Upper lobe of right lung (tissue), 1 donor: ENCODE data around the gene MGAT3. TPM values are rescaled to one million over a fixed set of nuclear protein-coding genes. Genes with fewer than 3 reads are reported as not detected.
"Not testable (repeated sequence)": the region's sequence is repeated elsewhere in the genome, so short reads cannot be mapped to it uniquely, and the experiment has no call there.

Source experiments
- ATAC-seq: fragments of 200-7000 bp; cut with Tn5 transposase; one replicate; pipeline ENCODE4 v1.9.1; 2020; ENCODE audit warnings: mild to moderate bottlenecking, moderate library complexity
- DNase-seq: peaks from one replicate; pipeline ENCODE4 v3.0.0-alpha.2; 2020
- H3K27ac ChIP-seq: fragments of 200-600 bp; one replicate; pipeline ENCODE4 v1.8.0; 2022
- H3K27me3 ChIP-seq: fragments of 200-600 bp; one replicate; pipeline ENCODE4 v1.8.0; 2022; ENCODE audit warnings: mild to moderate bottlenecking
- H3K36me3 ChIP-seq: fragments of 200-600 bp; one replicate; pipeline ENCODE4 v1.8.0; 2022
- H3K4me1 ChIP-seq: fragments of 200-600 bp; one replicate; pipeline ENCODE4 v1.8.0; 2022
- H3K4me3 ChIP-seq: fragments of 200-600 bp; one replicate; pipeline ENCODE4 v1.8.0; 2022; ENCODE audit warnings: mild to moderate bottlenecking
- H3K9me3 ChIP-seq: fragments of 200-600 bp; one replicate; pipeline ENCODE4 v1.8.0; 2022
- intact Hi-C: fragments of 100-400 bp; cut with DNase I; formaldehyde crosslinking; loops from one replicate; pipeline ENCODE4 v1.11.0; 2022
- total RNA-seq: library from RNA; stranded (reverse); fragmentation: NEBNext Ultra II Directional; extraction: Animal tissue kit (Norgen Biotek cat#: 25700); gene quantifications from one replicate; pipeline ENCODE4 v1.2.1, GENCODE V29; 2021
- TF ChIP-seq, protein P1 (sequence below): fragments of 200-600 bp; IDR thresholded peaks from one replicate; pipeline ENCODE4 v1.8.0; 2022; ENCODE audit warnings: antibody characterized with exemption
- donor health status: DM: no; HTN: yes; CAD: no; lungs with severe emphysema.

Gene MGAT3
- total RNA-seq, 1 donor from 2014 or later = 34.8 TPM

DNA sequence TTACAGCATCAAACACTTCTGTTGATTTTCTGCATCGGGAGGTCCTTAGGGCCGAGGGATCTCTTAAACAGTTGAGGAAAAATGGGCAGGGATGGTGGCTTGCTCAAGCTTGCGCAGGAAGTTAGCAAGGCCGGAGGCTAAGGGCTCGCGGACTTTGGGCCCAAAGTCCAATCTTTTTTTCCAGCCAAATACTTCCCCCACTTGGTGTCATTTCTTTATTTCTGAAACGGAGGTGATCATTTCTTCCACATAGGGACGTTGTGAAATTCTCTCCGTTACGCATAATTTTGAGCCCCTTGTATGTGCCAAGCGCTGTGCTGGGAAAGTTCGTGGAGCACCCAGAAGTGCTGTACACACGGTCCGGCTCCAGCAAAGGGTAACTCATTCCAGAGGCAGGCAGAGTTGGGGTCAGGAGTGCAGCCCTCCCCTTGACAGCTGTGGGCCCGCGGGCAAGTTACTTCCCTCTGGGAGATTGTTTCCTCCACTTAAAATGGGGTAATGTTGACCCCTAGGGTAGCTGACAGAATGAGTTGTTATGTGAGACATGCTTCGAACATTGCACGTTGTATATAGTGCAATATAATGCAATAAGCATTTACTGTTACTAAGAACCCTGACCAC is 46.1 kb downstream of the MGAT3 start:
- ATAC-seq = no peak
- H3K9me3 ChIP-seq = no peaks in the 10 kb centered on the region
- H3K4me1 ChIP-seq = peaks cover 31% of the 10 kb centered on the region
- peak overlapping the region; percentile 98 for H3K4me3 ChIP-seq
- no peaks in the 10 kb centered on the region for H3K27me3 ChIP-seq
- TF ChIP-seq, protein P1, sequence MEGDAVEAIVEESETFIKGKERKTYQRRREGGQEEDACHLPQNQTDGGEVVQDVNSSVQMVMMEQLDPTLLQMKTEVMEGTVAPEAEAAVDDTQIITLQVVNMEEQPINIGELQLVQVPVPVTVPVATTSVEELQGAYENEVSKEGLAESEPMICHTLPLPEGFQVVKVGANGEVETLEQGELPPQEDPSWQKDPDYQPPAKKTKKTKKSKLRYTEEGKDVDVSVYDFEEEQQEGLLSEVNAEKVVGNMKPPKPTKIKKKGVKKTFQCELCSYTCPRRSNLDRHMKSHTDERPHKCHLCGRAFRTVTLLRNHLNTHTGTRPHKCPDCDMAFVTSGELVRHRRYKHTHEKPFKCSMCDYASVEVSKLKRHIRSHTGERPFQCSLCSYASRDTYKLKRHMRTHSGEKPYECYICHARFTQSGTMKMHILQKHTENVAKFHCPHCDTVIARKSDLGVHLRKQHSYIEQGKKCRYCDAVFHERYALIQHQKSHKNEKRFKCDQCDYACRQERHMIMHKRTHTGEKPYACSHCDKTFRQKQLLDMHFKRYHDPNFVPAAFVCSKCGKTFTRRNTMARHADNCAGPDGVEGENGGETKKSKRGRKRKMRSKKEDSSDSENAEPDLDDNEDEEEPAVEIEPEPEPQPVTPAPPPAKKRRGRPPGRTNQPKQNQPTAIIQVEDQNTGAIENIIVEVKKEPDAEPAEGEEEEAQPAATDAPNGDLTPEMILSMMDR = no peak
- H3K36me3 ChIP-seq = peaks cover 40% of the 10 kb centered on the region
- H3K27ac ChIP-seq = peak overlapping the region; percentile 85
- DNase-seq = no peak
- intact Hi-C loops = no loop called here

DNA sequence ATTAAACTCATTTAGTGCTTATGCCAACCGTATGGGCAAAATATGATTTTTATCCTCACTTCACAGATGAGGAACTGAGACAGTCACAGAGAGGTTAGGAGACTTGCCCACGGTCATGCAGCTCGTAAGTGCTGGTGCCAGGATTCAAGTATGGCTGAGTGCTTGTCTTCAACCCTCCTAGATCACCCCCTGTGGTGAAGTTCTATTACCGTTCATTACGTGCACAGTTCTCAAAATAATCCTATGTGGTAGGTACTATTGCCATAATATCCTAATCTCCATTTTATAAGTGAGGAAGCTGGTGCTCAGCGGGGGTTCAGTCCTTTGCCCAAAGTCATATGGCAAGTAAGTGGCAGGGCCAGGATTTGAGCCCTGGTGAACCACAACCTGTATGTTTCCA is 46.8 kb downstream of the MGAT3 start:
- Histone ChIP-seq H3K4me1 (peaks cover 31% of the 10 kb centered on the region), H3K4me3 (peak overlapping the region; percentile 98), H3K36me3 (peaks cover 47% of the 10 kb centered on the region)

DNA sequence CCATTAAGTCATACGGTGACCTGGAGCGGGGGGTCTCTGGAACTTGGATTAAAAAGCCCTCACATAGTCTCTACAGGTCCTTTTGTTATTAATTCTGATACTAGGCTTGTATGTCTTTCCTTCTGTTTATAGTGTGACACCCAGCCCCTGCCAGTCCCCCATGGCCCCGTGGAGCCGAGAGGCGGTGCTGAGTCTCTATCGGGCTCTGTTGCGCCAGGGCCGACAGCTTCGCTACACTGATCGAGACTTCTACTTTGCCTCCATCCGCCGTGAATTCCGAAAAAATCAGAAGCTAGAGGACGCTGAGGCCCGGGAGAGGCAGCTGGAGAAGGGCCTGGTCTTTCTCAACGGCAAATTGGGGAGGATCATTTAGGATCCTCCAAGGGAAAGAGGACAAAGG is 47.3 kb downstream of the MGAT3 start:
- intact Hi-C loops = no loop called here
- Histone ChIP-seq H3K27ac (no peak overlapping the region), H3K27me3 (no peaks in the 10 kb centered on the region), H3K4me3 (no peak overlapping the region), H3K4me1 (peaks cover 31% of the 10 kb centered on the region), H3K9me3 (no peaks in the 10 kb centered on the region), H3K36me3 (peaks cover 51% of the 10 kb centered on the region)
- TF ChIP-seq, protein P1 = no peak
- DNase-seq (no peak), ATAC-seq (no peak)

More for the DNA sequence above, 46.8 kb downstream of the MGAT3 start:
- TF ChIP-seq, protein P1 = no peak
- H3K9me3 ChIP-seq = no peaks in the 10 kb centered on the region
- H3K27me3 ChIP-seq = no peaks in the 10 kb centered on the region
- ATAC-seq (no peak), DNase-seq (no peak)
- intact Hi-C loops = no loop called here
- peak overlapping the region; percentile 85 for H3K27ac ChIP-seq

DNA sequence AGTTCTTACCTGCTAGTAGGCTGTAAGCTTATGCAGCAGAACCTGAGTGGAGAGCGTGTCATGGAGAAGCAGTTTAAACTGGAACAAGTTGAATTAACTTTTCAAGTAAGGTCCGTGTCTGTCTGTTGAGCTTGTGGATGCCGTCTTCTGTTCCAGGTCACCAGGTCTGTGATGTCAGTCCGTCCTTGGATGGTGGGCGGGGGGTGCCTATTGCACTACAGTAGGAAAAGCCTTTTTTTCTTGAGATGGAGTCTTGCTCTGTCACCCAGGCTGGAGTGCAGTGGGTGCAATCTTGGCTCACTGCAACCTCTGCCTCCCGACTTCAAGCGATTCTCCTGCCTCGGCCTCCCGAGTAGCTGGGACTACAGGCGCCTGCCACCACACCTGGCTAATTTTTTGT is 50.2 kb downstream of the MGAT3 start:
- H3K27ac ChIP-seq, H3K4me3 ChIP-seq, H3K9me3 ChIP-seq, intact Hi-C loops, DNase-seq, ATAC-seq, H3K27me3 ChIP-seq: not testable (repeated sequence)
- Histone ChIP-seq H3K36me3 (peaks cover 78% of the 10 kb centered on the region), H3K4me1 (peaks cover 18% of the 10 kb centered on the region)

DNA sequence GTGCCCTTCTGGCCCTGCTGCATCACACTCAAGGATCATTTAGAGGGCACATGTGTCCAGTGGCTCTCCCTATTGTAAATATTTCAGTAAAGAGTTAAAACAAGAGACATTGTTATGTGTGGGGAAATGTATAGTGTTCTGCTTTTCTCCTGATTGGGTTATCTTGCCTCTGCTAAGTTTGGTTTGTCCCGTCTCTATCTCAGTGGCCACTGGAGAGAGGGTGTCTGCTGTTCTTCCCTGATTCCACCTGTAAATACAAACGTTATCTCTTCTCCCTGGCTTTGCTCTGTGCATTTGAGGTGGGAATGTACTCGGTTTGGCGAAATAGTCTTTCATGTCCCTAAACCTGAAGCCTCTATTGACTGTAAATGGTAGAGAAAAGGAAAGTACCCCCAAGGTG is 51.6 kb downstream of the MGAT3 start:
- Histone ChIP-seq H3K36me3 (peaks cover 92% of the 10 kb centered on the region), H3K4me3 (no peak overlapping the region), H3K9me3 (no peaks in the 10 kb centered on the region), H3K4me1 (peaks cover 12% of the 10 kb centered on the region), H3K27ac (no peak overlapping the region), H3K27me3 (no peaks in the 10 kb centered on the region)
- no peak for ATAC-seq
- intact Hi-C loops = no loop called here
- TF ChIP-seq, protein P1 = no peak
- no peak for DNase-seq

DNA sequence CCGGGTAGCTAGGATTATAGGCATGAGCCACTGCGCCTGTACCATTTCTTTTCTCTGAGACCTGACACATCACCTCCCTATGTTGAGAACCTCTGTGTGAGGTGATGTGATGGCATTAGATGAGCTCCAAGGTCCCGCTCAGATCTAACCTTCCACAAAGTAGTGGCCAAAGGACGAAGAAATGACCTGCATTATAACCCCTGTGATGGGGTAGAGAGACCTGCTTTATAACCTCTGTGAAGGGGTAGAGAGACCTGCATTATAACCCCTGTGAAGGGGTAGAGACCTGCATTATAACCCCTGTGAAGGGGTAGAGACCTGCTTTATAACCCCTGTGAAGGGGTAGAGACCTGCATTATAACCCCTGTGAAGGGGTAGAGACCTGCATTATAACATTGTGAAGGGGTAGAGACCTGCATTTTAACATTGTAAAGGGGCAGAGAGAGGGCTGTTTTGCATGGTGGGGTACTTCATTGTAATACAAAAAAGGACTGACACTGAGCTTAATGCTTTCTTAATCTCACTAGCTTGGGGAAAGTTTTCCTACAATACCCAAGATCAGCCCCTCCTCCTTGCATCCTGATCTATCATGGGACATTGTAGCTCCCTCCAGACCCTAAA is 53.8 kb downstream of the MGAT3 start:
- Histone ChIP-seq H3K4me3 (no peak overlapping the region), H3K9me3 (no peaks in the 10 kb centered on the region), H3K36me3 (peaks cover 93% of the 10 kb centered on the region), H3K27me3 (no peaks in the 10 kb centered on the region), H3K27ac (no peak overlapping the region), H3K4me1 (no peaks in the 10 kb centered on the region)
- intact Hi-C loops = no loop called here
- no peak for DNase-seq
- no peak for ATAC-seq
- TF ChIP-seq, protein P1 = no peak
